MG63 (cell line): ENCODE measurements around the gene FAM187B. TPM values are rescaled to one million over a fixed set of nuclear protein-coding genes. Genes with fewer than 3 reads are reported as not detected.

Source experiments
- DNase-seq: peaks from one replicate; pipeline ENCODE4 v3.0.0-alpha.2; 2020
- H3K27me3 ChIP-seq: fragments of 250-450 bp; sonication (Bioruptor Pico); 2 replicates; pipeline ENCODE4 v1.5.1; 2020; ENCODE audit warnings: mild to moderate bottlenecking, moderate library complexity
- H3K36me3 ChIP-seq: fragments of 250-450 bp; sonication (Bioruptor Pico); 2 replicates; pipeline ENCODE4 v1.5.1; 2020; ENCODE audit warnings: mild to moderate bottlenecking, moderate library complexity
- H3K4me3 ChIP-seq: fragments of 250-450 bp; sonication (Bioruptor Pico); 2 replicates; pipeline ENCODE4 v1.5.1; 2020; ENCODE audit warnings: mild to moderate bottlenecking, moderate library complexity
- H3K9me3 ChIP-seq: fragments of 250-450 bp; sonication (Bioruptor Pico); 2 replicates; pipeline ENCODE4 v1.5.1; 2020; ENCODE audit warnings: mild to moderate bottlenecking, moderate library complexity
- total RNA-seq: library from RNA; depleted of rRNA; stranded (reverse); fragments of >200 nt; shearing (Covaris generic); gene quantifications from 2 replicates; pipeline ENCODE4 v1.2.3, GENCODE V29; 2014; ENCODE audit warnings: low replicate concordance

The FAM187B gene
- total RNA-seq, 1 experiment from 2014 or later: not detected

- Histone ChIP-seq H3K27me3 (no peaks in the 10 kb centered on the region), H3K9me3 (no peaks in the 10 kb centered on the region), H3K36me3 (peaks cover 18% of the 10 kb centered on the region), H3K4me3 (no peak overlapping the region)
- no peak for DNase-seq
Measured at GRCh38 chr19:35265900-35266519, 37.5 kb upstream of the FAM187B start.

DNA sequence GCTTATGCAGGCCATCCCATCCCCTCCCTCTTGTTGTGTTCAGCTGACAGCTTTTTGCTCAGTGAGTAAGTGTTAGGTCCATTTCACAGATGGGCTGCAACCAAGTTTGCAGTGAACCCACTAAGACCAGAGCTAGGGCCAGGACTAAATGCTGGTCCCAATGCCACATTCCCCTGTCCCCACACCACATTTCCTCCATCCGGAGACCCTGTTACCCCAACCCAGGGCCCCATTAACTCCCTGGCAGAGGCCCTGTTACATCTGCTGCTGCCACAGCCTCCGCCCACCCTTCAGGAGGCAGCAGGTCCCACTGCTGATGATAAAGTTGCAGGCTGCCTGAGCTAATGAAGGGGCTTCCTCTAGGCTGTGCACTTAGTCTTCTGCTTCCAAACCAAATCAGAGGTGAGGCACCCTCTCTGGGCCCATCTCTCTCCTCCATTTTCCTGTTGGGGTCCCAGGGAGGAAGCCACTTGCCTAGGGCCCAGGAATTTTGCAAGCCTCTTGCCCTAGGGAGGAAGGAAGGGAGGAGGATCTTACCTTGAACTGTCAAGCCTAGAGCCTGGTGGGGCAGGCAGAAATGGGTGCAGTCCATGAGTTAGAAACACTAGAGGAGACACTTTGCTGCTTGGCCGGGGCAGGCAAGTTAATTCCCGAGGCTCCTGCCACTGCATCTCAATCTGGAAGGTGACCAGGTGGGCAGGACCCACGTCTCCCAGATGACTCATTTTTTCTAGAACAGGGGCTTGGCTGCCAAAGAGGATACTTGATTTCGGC lies 36.8 kb upstream of the FAM187B start:
- Histone ChIP-seq H3K4me3 (no peak overlapping the region), H3K9me3 (no peaks in the 10 kb centered on the region), H3K36me3 (peaks cover 12% of the 10 kb centered on the region), H3K27me3 (no peaks in the 10 kb centered on the region)
- peak; percentile 23 for DNase-seq

DNA sequence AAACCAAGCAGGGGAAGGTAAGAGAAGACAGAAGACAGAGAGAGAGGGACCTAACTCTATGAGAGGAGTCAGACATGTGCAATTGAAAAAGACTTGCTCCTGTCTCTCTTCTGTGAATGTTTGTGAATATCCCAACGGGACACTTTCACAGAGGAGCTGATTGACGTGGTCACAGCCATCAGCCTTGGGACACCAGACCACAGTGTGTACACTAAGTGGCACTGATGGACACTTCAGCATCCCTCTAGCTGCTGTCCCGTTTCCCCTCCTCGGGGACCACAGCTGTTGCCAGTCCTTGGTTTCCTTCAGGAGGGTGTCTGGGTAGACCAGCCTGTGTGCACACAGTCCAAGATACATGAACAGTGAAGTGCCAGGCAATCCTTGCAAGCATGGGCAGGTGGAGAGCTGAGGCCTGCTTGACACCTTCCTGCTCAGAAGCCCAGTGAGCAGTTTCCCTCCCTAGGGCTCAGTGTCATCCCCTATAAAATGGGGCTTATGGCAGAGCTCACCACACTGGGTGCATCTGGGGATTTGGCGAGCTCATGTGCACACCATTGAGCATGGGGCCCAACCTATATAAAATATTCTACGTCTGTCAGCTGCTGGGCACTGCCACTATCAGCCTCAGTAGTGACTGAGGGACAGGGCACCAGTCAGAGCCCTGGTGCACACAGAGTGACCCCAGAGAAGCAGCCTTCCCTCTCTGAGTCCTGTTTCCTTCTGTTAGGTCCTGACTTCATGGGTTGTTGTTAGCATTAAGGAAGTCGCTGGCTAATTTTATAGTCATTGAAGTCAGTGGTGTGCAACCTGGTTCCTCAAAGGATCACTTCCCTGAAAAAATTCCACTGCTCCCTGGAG lies 36.0 kb upstream of the FAM187B start:
- Histone ChIP-seq H3K27me3 (no peaks in the 10 kb centered on the region), H3K4me3 (no peak overlapping the region), H3K36me3 (peaks cover 8% of the 10 kb centered on the region; the same call in 1 of the 2 replicates), H3K9me3 (no peaks in the 10 kb centered on the region)
- no peak for DNase-seq

DNA sequence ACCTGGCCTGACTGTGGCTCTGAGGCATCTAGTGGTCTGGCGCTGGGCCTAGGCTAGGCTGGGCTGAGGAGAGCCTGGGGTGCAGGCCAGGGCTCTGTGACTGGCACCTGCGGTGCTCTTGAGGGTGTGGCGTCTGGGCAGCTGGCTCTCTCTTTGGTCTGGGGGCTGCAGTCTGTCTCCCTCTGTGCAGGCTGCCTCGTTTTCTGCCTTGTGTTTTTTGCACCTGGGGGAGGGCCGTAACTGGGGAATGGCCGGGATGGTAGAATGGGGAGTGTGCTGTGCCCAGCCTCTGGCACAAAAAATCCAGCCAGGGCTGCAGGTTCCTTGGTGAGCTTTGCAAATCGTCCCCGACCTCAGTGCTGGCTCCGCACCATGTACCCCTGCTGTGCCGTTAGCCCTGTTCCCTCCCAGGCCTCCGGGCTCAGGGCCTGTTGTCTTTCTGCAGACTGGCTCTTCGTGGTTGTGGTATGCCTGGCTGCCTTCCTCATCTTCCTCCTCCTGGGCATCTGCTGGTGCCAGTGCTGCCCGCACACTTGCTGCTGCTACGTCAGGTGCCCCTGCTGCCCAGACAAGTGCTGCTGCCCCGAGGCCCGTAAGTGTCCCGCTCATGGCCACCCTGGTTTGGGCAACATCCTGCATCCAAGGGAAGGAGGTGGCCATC lies 33.7 kb upstream of the FAM187B start:
- peaks cover 8% of the 10 kb centered on the region; the same call in 1 of the 2 replicates for H3K36me3 ChIP-seq
- no peak overlapping the region for H3K4me3 ChIP-seq
- H3K27me3 ChIP-seq: no peaks in the 10 kb centered on the region
- peak; percentile 52 for DNase-seq
- H3K9me3 ChIP-seq: no peaks in the 10 kb centered on the region

DNA sequence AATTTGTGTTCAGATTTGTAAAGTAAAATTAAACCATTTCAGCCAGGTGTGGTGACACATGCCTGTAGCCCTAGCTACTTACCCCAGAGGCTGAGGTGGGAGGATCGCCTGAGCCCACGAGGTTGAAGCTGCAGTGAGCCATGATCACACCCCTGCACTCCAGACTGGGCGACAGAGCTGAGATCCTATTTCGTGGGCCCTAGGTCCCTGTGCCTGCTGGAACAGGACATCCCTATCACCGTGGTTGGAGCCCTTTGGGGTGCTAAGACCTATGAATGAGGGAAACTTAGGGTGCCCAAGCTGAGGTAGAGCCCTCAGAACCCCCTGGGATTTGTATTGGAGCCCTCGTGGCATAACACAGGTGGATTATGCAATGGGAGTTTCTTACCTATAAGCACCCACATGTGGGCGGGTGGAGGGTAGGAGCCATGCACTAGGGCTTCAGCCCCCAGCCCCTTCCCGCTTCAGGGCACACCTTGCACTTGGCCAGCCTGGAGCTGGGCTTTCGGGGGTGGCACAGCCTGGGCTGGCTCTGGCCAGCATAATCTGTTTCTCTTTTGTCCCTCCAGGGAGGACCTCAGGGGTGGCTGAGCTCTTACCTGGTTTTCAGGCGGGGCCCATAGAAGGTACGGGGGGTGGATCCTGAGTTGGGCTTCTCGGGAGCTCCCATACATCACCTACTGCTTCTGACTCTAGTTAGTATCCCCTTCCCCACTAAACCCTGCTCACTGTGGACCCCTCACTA lies 33.0 kb upstream of the FAM187B start:
- peaks cover 7% of the 10 kb centered on the region; the same call in 1 of the 2 replicates for H3K36me3 ChIP-seq
- DNase-seq: no peak
- H3K27me3 ChIP-seq: no peaks in the 10 kb centered on the region
- H3K4me3 ChIP-seq: no peak overlapping the region
- H3K9me3 ChIP-seq: no peaks in the 10 kb centered on the region

DNA sequence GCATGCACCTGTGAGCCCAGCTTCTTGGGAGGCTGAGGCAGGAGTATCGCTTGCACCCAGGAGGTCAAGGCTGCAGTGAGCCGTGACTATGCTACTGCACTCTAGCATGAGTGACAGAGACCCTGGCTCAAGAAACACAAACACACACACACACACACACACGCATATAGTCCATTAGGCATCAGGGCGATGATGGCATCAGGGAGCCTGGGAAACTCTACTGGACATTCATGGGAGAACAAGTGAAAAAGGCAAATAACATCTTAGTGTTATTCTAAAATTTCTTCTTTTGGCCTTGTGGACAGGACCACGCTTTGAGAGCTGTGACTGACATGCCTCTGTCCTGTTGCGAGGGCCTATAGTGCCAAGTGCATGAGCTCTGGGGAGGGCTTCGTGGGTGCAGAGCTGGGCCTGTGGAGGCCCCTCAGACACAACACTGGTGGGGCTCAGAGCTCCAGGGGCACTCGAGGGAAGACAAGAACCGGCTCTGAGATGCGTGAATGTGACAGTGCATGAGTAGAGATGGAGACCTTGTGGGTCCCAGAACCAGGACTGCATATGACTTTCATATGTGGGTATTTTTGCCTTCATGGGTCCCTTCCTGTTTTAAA lies 32.3 kb upstream of the FAM187B start:
- no peak for DNase-seq
- Histone ChIP-seq H3K27me3 (no peaks in the 10 kb centered on the region), H3K9me3 (no peaks in the 10 kb centered on the region), H3K4me3 (no peak overlapping the region), H3K36me3 (peaks cover under 1% of the 10 kb centered on the region; the same call in 1 of the 2 replicates)

DNA sequence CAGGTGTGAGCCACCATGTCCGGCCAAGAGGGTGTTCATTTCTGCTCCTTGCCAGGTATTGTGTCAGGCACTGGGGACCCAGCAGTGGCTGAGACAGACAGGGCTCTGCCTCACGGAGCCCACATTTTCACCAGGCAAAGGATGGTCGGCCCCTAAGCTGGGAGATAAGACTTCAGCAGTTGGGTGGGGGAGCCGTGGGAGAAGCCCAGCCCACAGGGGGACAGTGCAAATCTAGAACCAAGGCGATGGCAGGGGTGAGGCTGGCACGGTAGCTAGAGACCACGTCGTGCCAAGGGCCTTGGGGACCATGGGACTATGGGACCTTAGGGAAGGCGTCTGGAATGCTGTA lies 28.5 kb upstream of the FAM187B start:
- no peaks in the 10 kb centered on the region for H3K36me3 ChIP-seq
- H3K9me3 ChIP-seq: no peaks in the 10 kb centered on the region
- DNase-seq: no peak
- no peaks in the 10 kb centered on the region for H3K27me3 ChIP-seq
- H3K4me3 ChIP-seq: no peak overlapping the region

DNA sequence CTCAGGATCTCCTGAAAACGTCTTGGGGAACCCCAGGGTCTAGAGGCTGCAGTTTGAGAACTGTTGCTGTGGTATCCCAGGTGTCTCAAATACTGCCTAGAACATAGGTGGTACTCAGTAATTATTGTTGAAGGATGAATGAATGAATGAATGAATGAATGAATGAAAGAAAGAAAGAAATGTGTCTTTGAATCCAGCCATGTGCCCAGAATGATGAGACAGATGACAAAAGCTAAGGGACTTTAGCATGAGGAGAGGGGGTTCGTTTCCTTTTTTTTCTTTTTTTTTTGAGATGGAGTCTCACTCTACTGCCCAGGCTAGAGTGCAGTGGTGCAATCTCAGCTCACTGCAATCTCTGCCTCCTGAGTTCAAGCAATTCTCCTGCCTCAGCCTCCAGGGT lies 28.0 kb upstream of the FAM187B start:
- no peaks in the 10 kb centered on the region for H3K27me3 ChIP-seq
- no peak overlapping the region for H3K4me3 ChIP-seq
- no peaks in the 10 kb centered on the region for H3K9me3 ChIP-seq
- DNase-seq: no peak
- no peaks in the 10 kb centered on the region for H3K36me3 ChIP-seq

GRCh38 chr19:35254341-35255297 lies 26.1 kb upstream of the FAM187B start:
- H3K4me3 ChIP-seq: no peak overlapping the region
- no peaks in the 10 kb centered on the region for H3K9me3 ChIP-seq
- no peak for DNase-seq
- H3K27me3 ChIP-seq: peaks cover 6% of the 10 kb centered on the region
- no peaks in the 10 kb centered on the region for H3K36me3 ChIP-seq

DNA sequence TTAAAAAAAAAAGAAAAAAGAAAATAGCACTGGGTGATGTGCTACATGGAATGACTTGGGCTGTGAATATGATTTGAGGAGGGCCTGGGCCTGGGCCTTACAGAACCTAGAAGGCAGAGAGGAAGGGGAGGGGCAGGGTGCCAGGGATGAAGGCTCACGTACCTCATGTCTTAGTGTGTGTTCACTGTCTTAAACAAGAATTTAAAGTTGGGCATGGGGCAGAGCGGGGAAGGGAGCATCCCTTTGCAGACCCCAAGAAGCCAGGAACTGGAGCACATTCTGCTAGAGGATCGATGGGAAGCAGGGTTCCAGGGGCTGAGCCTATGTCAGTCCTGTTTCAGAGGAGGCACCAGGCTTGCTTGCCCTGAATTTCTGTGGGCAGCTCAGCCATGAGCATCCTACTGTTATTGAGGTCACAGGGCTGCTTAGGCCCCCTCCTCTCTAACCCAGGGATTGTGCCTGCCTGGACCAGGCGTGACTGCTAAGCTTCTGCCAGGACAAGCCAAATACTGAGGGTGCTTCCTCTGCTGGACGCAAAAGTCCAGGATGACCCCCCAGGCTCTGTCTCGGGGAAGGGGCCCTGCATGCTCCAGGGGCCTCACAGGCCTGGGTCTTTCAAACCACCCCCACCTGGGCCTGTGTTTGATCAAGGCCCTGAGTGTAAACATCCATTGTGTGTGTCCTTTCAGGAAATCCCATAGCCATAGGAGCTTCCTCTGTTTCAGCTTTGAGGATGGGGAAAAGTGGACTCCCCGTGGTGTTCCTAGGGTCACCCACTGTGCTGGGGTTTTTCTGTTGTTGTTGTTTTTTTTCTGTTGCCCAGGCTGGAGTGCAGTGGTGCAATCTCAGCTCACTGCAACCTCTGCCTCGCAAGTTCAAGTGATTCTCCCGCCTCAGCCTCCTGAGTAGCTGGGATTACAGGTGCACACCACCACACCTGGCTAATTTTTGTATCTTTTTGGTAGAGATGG lies 25.1 kb upstream of the FAM187B start:
- peaks cover 17% of the 10 kb centered on the region for H3K27me3 ChIP-seq
- DNase-seq: no peak
- no peak overlapping the region for H3K4me3 ChIP-seq
- H3K9me3 ChIP-seq: no peaks in the 10 kb centered on the region
- H3K36me3 ChIP-seq: no peaks in the 10 kb centered on the region

DNA sequence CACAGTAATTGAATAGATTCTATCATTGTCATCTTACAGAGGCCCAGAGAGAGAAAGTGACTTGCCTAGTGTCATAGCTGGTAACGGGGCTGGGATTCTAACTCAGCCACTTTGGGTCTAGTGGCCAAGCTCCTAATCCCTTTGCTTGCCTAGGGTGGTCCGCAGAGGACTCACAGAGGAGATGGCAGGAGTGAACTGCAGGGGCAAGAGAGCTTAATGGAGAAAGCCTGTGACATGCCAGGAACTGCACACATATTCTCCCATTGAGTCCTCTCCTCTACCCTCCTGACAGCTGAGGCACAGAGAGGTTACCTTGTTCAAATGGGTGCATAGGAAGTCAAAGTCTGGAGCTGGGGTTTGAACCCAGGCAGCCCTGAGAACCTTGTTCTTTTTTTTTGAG lies 22.9 kb upstream of the FAM187B start:
- DNase-seq: no peak
- peaks cover under 1% of the 10 kb centered on the region for H3K9me3 ChIP-seq
- no peak overlapping the region for H3K4me3 ChIP-seq
- H3K27me3 ChIP-seq: peaks cover 38% of the 10 kb centered on the region
- H3K36me3 ChIP-seq: no peaks in the 10 kb centered on the region

GRCh38 chr19:35249848-35250711 lies 21.5 kb upstream of the FAM187B start:
- no peak for DNase-seq
- Histone ChIP-seq H3K4me3 (no peak overlapping the region), H3K9me3 (peaks cover 4% of the 10 kb centered on the region), H3K36me3 (no peaks in the 10 kb centered on the region), H3K27me3 (peaks cover 48% of the 10 kb centered on the region)

GRCh38 chr19:35249146-35249847 lies 20.8 kb upstream of the FAM187B start:
- Histone ChIP-seq H3K4me3 (no peak overlapping the region), H3K27me3 (peaks cover 48% of the 10 kb centered on the region), H3K9me3 (peaks cover 8% of the 10 kb centered on the region), H3K36me3 (no peaks in the 10 kb centered on the region)
- no peak for DNase-seq
